OCI-LY7 (cell line): ENCODE measurements around the gene CFAP73. TPM values are rescaled to one million over a fixed set of nuclear protein-coding genes. Genes with fewer than 3 reads are reported as not detected.

Experiments
- BruUV-seq: library from RNA; stranded (reverse); fragments of 400-500 nt; replicated peaks from 2 replicates; lab custom pipeline; 2021; lab: Mats Ljungman, UMichigan
- CTCF ChIA-PET: fragments of 300-600 bp; sonication (Branson Sonifier 250); formaldehyde crosslinking; loops from one replicate; lab custom pipeline; 2022; ENCODE audit warnings: antibody characterized with exemption; ENCODE audit not compliant: unreplicated experiment; lab: Charles Lee
- POLR2A ChIA-PET: fragments of 300-600 bp; sonication (Branson Sonifier 250); formaldehyde crosslinking; loops from one replicate; lab custom pipeline; 2022; ENCODE audit warnings: antibody characterized with exemption; lab: Charles Lee
- DNase-seq: peaks from one replicate; pipeline ENCODE4 v3.0.0-alpha.2; 2015; ENCODE audit warnings: low spot score
- H2AFZ ChIP-seq: fragments of 200-600 bp; sonication (generic), shearing (Covaris generic); 2 replicates; pipeline ENCODE4 v1.6.1; 2014; ENCODE audit warnings: mild to moderate bottlenecking, antibody characterized with exemption, low read length, moderate library complexity
- H3K27ac ChIP-seq: fragments of 200-600 bp; sonication (generic); 2 replicates; pipeline ENCODE4 v1.5.1; 2014; ENCODE audit warnings: mixed run types, low read depth, mild to moderate bottlenecking, moderate library complexity, low read length, inconsistent platforms; ENCODE audit not compliant: poor library complexity, severe bottlenecking
- H3K36me3 ChIP-seq: fragments of 200-600 bp; sonication (generic); 2 replicates; pipeline ENCODE4 v1.6.1; 2014; ENCODE audit warnings: mild to moderate bottlenecking, antibody characterized with exemption, low read length, moderate library complexity, mixed read lengths; ENCODE audit not compliant: insufficient read depth
- H3K4me1 ChIP-seq: fragments of 200-600 bp; sonication (generic); 2 replicates; pipeline ENCODE4 v1.5.1; 2014; ENCODE audit warnings: mild to moderate bottlenecking, low read length; ENCODE audit not compliant: insufficient read depth, poor library complexity, severe bottlenecking
- H3K4me2 ChIP-seq: fragments of 200-600 bp; sonication (generic); 2 replicates; pipeline ENCODE4 v1.6.1; 2014; ENCODE audit warnings: mild to moderate bottlenecking, low read length
- H3K4me3 ChIP-seq: fragments of 200-600 bp; sonication (generic); 2 replicates; pipeline ENCODE4 v1.5.1; 2014; ENCODE audit warnings: mild to moderate bottlenecking, low read depth, low read length; ENCODE audit not compliant: poor library complexity, severe bottlenecking
- H3K79me2 ChIP-seq: fragments of 200-600 bp; sonication (generic); 2 replicates; pipeline ENCODE4 v1.6.1; 2016; ENCODE audit warnings: low read depth, mild to moderate bottlenecking, low read length, moderate library complexity, mixed read lengths; ENCODE audit not compliant: insufficient read depth
- H3K9me2 ChIP-seq: fragments of 200-600 bp; sonication (generic); 2 replicates; pipeline ENCODE4 v1.6.1; 2016; ENCODE audit warnings: mild to moderate bottlenecking, low read length, mixed read lengths; ENCODE audit not compliant: insufficient read depth
- H3K9me3 ChIP-seq: fragments of 200-600 bp; sonication (generic); 2 replicates; pipeline ENCODE4 v1.6.1; 2014; ENCODE audit warnings: mild to moderate bottlenecking, mixed run types, low read length, mixed read lengths
- H4K20me1 ChIP-seq: fragments of 200-600 bp; sonication (generic); 2 replicates; pipeline ENCODE4 v1.6.1; 2014; ENCODE audit warnings: mild to moderate bottlenecking, antibody characterized with exemption, low read length, moderate library complexity, mixed read lengths; ENCODE audit not compliant: insufficient read depth
- CTCF ChIP-seq: fragments of 200-600 bp; sonication (generic); conservative IDR thresholded peaks from 2 replicates; pipeline ENCODE4 v1.5.1; 2014; ENCODE audit warnings: mild to moderate bottlenecking, antibody characterized with exemption, low read length, moderate library complexity, mixed read lengths
- EZH2phosphoT487 ChIP-seq: fragments of 200-600 bp; sonication (generic); IDR thresholded peaks from 2 replicates; pipeline ENCODE4 v1.6.1; 2018; ENCODE audit warnings: low read depth, borderline replicate concordance, mild to moderate bottlenecking, mixed run types, antibody characterized with exemption, low read length, moderate library complexity, mixed read lengths
- intact Hi-C: fragments of 100-400 bp; cut with micrococcal nuclease; formaldehyde crosslinking; loops from one replicate; pipeline ENCODE4 v1.10.0; 2022; ENCODE audit not compliant: unreplicated experiment
- total RNA-seq, 2 experiments: library from RNA; depleted of rRNA in 1 of 2; stranded (reverse); fragments of >200 nt in 1 of 2; shearing (Covaris generic) in 1 of 2; gene quantifications; 2 replicates each; pipeline ENCODE4 v1.2.3, GENCODE V29; 2014 to 2022

The CFAP73 gene
- total RNA-seq, 2 experiments from 2014 or later: 26.9 to 37.4 TPM

GRCh38 chr12:113154351-113154973, 4.9 kb downstream of the CFAP73 start:
- Histone ChIP-seq H4K20me1 (no peaks in the 10 kb centered on the region), H3K9me3 (no peaks in the 10 kb centered on the region), H3K79me2 (peaks cover 28% of the 10 kb centered on the region; the same call in 1 of the 2 replicates), H2AFZ (no peak overlapping the region), H3K9me2 (no peaks in the 10 kb centered on the region), H3K36me3 (peaks cover 51% of the 10 kb centered on the region), H3K4me3 (peak overlapping the region; percentile 78), H3K27ac (peak overlapping the region; percentile 90), H3K4me1 (peaks cover 62% of the 10 kb centered on the region), H3K4me2 (peak overlapping the region; percentile 90)
- peak; percentile 86 for DNase-seq
- CTCF ChIA-PET: interaction anchor here (0.8 to 4.0 kb wide), 5 partner anchors 16 to 54 kb away, joined by 3 to 24 read pairs (median 3); partner anchors contain the start of gene RASAL1
- intact Hi-C loops: loop anchor here (1.0 to 5.0 kb wide), 2 partner anchors 19 to 252 kb away; no protein-coding TSS in a partner anchor
- no TSS peak for BruUV-seq
- POLR2A ChIA-PET: interaction anchor here (0.5 to 4.3 kb wide), 12 partner anchors 10 to 163 kb away, joined by 3 to 33 read pairs (median 3); partner anchors contain the start of gene RASAL1
- TF ChIP-seq CTCF (no peak), EZH2phosphoT487 (no peak)

- H3K9me2 ChIP-seq: no peaks in the 10 kb centered on the region
- no TSS peak for BruUV-seq
- H2AFZ ChIP-seq: no peak overlapping the region
- no peaks in the 10 kb centered on the region for H3K9me3 ChIP-seq
- peak overlapping the region; percentile 90 for H3K4me2 ChIP-seq
- H3K4me3 ChIP-seq: peak overlapping the region; percentile 78
- peak overlapping the region; percentile 90 for H3K27ac ChIP-seq
- no peak for TF ChIP-seq CTCF
- TF ChIP-seq EZH2phosphoT487: no peak
- peaks cover 57% of the 10 kb centered on the region for H3K36me3 ChIP-seq
- H4K20me1 ChIP-seq: no peaks in the 10 kb centered on the region
- intact Hi-C loops: no loop called here
- no peak for DNase-seq
- POLR2A ChIA-PET: interaction anchor here (1.0 to 3.2 kb wide), 4 partner anchors 10 to 104 kb away, joined by 3 to 25 read pairs (median 4); no protein-coding TSS in a partner anchor
- CTCF ChIA-PET: interaction anchor here (1.9 kb wide), 1 partner anchor 19 kb away, joined by 5 read pairs; no protein-coding TSS in a partner anchor
- H3K4me1 ChIP-seq: peaks cover 67% of the 10 kb centered on the region
- H3K79me2 ChIP-seq: peaks cover 33% of the 10 kb centered on the region; the same call in 1 of the 2 replicates
Measured at GRCh38 chr12:113155060-113155459, 5.5 kb downstream of the CFAP73 start.
